Neural progenitor cell (in vitro differentiated cells): ENCODE measurements around the gene TMEM229B.

Source experiments
- CTCF ChIP-seq: fragments of 200-600 bp; sonication (generic); IDR thresholded peaks from 2 replicates; pipeline ENCODE4 v1.5.1; 2017; ENCODE audit warnings: antibody characterized with exemption, mild to moderate bottlenecking
- EZH2phosphoT487 ChIP-seq: fragments of 200-600 bp; sonication (generic); IDR thresholded peaks from 2 replicates; pipeline ENCODE4 v1.6.1; 2017; ENCODE audit warnings: antibody characterized with exemption

GRCh38 chr14:67497216-67497615 is 8.7 kb upstream of the TMEM229B start:
- TF ChIP-seq CTCF (no peak), EZH2phosphoT487 (no peak)
